ENCODE measurements around the gene NOL6. TPM values are rescaled to one million over a fixed set of nuclear protein-coding genes. Genes with fewer than 3 reads are reported as not detected.

The NOL6 gene
- total and polyA plus RNA-seq, 2 experiments from 2014 or later, result 25.0 to 58.4 TPM

DNA sequence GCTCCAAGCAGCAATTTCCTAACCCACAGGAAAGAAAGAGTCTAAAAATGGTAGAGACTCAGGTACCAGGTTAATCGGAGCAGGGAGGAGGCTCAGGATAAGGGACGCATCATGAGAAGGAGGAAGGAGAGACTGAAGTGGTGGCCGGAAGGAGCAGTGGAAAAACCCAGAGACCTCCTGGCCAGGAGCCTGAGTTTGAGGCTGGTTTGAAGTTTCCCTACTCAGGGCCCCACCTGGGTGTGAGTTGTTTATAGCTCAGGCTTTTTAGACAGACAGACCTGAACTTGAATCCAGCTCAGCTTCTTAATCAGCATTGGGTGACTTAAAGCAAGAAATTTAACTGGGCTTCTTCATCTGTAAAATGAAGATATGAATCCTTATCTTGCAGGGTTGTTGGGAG, 59.5 kb downstream of the NOL6 start:
- Mint-ChIP-seq H3K9me3 (no peaks in the 10 kb centered on the region; the same call in 2 of the 3 replicates), H3K36me3 (ENCODE audit: low read depth) (no peaks in the 10 kb centered on the region), H3K27ac (no peak overlapping the region), H3K4me1 (peaks cover 6% of the 10 kb centered on the region), H3K4me3 (no peak overlapping the region), H3K27me3 (ENCODE audit: insufficient read depth, low read depth, poor library complexity) (peaks cover 9% of the 10 kb centered on the region)
- no peaks in the 10 kb centered on the region for H3K27me3 ChIP-seq (ENCODE audit: insufficient read depth)
- H3K36me3 ChIP-seq (ENCODE audit: insufficient read depth), result no peaks in the 10 kb centered on the region
- H3K4me3 ChIP-seq, result no peak overlapping the region
- TF ChIP-seq ZNF114 (CRISPR knock-in tag; IDR thresholded peaks at IDR 0.05), result no peak
- TF ChIP-seq EZH2 (IDR thresholded peaks at IDR 0.05; ENCODE audit: low read depth, unreplicated experiment), result no peak
- TF ChIP-seq, protein P1, sequence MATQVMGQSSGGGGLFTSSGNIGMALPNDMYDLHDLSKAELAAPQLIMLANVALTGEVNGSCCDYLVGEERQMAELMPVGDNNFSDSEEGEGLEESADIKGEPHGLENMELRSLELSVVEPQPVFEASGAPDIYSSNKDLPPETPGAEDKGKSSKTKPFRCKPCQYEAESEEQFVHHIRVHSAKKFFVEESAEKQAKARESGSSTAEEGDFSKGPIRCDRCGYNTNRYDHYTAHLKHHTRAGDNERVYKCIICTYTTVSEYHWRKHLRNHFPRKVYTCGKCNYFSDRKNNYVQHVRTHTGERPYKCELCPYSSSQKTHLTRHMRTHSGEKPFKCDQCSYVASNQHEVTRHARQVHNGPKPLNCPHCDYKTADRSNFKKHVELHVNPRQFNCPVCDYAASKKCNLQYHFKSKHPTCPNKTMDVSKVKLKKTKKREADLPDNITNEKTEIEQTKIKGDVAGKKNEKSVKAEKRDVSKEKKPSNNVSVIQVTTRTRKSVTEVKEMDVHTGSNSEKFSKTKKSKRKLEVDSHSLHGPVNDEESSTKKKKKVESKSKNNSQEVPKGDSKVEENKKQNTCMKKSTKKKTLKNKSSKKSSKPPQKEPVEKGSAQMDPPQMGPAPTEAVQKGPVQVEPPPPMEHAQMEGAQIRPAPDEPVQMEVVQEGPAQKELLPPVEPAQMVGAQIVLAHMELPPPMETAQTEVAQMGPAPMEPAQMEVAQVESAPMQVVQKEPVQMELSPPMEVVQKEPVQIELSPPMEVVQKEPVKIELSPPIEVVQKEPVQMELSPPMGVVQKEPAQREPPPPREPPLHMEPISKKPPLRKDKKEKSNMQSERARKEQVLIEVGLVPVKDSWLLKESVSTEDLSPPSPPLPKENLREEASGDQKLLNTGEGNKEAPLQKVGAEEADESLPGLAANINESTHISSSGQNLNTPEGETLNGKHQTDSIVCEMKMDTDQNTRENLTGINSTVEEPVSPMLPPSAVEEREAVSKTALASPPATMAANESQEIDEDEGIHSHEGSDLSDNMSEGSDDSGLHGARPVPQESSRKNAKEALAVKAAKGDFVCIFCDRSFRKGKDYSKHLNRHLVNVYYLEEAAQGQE (IDR thresholded peaks at IDR 0.05; ENCODE audit: unreplicated experiment), result no peak
- no peak for TF ChIP-seq NANOG (IDR thresholded peaks at IDR 0.05; ENCODE audit: borderline replicate concordance)
- no peak for TF ChIP-seq POLR2AphosphoS5 (IDR thresholded peaks at IDR 0.05; ENCODE audit: low read depth)
- TF ChIP-seq CTCF (conservative IDR thresholded peaks at IDR 0.05; ENCODE audit: low read depth in 2 of 2), result no peak
- no peak for DNase-seq (ENCODE audit: low spot score)
- no peak for ATAC-seq
- H4K20me1 ChIP-seq (replicated peaks; ENCODE audit: insufficient read depth), result no peaks in the 10 kb centered on the region
- H2AFZ ChIP-seq, result no peak overlapping the region; the same call in 1 of the 2 replicates
- no peaks in the 10 kb centered on the region for H3K4me1 ChIP-seq (ENCODE audit: insufficient read depth)
- no peak overlapping the region for H3K27ac ChIP-seq (ENCODE audit: low read depth)
- no peaks in the 10 kb centered on the region for H3K9me2 ChIP-seq (ENCODE audit: insufficient read depth)
- no peaks in the 10 kb centered on the region for H3F3A ChIP-seq (replicated peaks; ENCODE audit: low read depth)
- H3K4me2 ChIP-seq, result no peak overlapping the region
- no peaks in the 10 kb centered on the region for H3K79me2 ChIP-seq (replicated peaks; ENCODE audit: insufficient read depth)

Small RNA genes within 50 kb of the gene (microRNA-seq; reads per million reads assigned to microRNA genes)
- not detected for gene MIR6851

Small RNA genes within 50 kb of the gene (small RNA-seq; reads per million reads assigned to genes)
- gene AL356218.2 (ENCODE audit: low replicate concordance) (not detected), gene MIR6851 (ENCODE audit: low replicate concordance) (not detected)

Other genes starting within 250 kb of the NOL6 start
- gene SPINK4, start 233.8 kb downstream of the NOL6 start, total RNA-seq (2014; rRNA removed; shearing (Covaris generic)), result not detected in 2 replicates
- gene SPINK4, start 233.8 kb downstream of the NOL6 start, polyA plus RNA-seq (2016; fragmentation: Nextera tagmentation; extraction: Ambion mirVana), result not detected in 2 replicates
- gene BAG1, start 209.2 kb downstream of the NOL6 start, total RNA-seq (2014; rRNA removed; shearing (Covaris generic)), result 44.0 and 55.4 TPM in 2 replicates
- 39.2 and 44.7 TPM in 2 replicates for gene BAG1, start 209.2 kb downstream of the NOL6 start, polyA plus RNA-seq (2016; fragmentation: Nextera tagmentation; extraction: Ambion mirVana)
- 30.9 and 33.4 TPM in 2 replicates for gene CHMP5, start 208.9 kb downstream of the NOL6 start, total RNA-seq (2014; rRNA removed; shearing (Covaris generic))
- gene CHMP5, start 208.9 kb downstream of the NOL6 start, polyA plus RNA-seq (2016; fragmentation: Nextera tagmentation; extraction: Ambion mirVana), result 68.5 and 77.8 TPM in 2 replicates
- 26.1 and 29.7 TPM in 2 replicates for gene NFX1, start 183.4 kb downstream of the NOL6 start, total RNA-seq (2014; rRNA removed; shearing (Covaris generic))
- 11.9 and 13.9 TPM in 2 replicates for gene NFX1, start 183.4 kb downstream of the NOL6 start, polyA plus RNA-seq (2016; fragmentation: Nextera tagmentation; extraction: Ambion mirVana)
- gene AQP7, start 71.4 kb downstream of the NOL6 start, total RNA-seq (2014; rRNA removed; shearing (Covaris generic)), result not detected in 2 replicates
- not detected in 2 replicates for gene AQP7, start 71.4 kb downstream of the NOL6 start, polyA plus RNA-seq (2016; fragmentation: Nextera tagmentation; extraction: Ambion mirVana)
- 3.5 and 3.8 TPM in 2 replicates for gene AQP3, start 26.3 kb downstream of the NOL6 start, total RNA-seq (2014; rRNA removed; shearing (Covaris generic))
- 1.4 and 1.6 TPM in 2 replicates for gene AQP3, start 26.3 kb downstream of the NOL6 start, polyA plus RNA-seq (2016; fragmentation: Nextera tagmentation; extraction: Ambion mirVana)
- gene ANKRD18B, start 50.3 kb upstream of the NOL6 start, total RNA-seq (2014; rRNA removed; shearing (Covaris generic)), result 4.1 and 6.4 TPM in 2 replicates
- gene ANKRD18B, start 50.3 kb upstream of the NOL6 start, polyA plus RNA-seq (2016; fragmentation: Nextera tagmentation; extraction: Ambion mirVana), result 9.2 and 12.4 TPM in 2 replicates

Data from GM23338 (cell line).